Measurements from ENCODE around the gene CPEB1.

DNA sequence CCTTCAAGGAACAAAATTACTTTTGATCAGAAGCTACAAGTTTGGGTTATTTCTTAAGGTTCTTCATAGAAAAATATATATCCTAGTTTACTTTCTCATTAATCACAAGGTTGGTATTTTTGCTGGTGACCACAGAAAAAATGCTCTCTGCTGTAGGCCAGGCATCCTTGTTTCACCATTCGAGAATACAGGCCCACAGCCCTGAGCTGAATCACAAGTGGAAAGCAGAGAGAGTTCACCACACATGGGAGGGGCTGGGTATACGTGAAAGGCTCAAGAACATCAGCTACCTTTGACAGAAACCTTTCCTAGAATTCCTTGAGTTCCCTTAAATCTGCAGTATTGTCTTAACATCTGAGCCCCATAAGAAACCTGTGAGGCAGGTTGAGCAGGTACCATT, 23.2 kb downstream of the CPEB1 start:
- TF ChIP-seq, protein P1, sequence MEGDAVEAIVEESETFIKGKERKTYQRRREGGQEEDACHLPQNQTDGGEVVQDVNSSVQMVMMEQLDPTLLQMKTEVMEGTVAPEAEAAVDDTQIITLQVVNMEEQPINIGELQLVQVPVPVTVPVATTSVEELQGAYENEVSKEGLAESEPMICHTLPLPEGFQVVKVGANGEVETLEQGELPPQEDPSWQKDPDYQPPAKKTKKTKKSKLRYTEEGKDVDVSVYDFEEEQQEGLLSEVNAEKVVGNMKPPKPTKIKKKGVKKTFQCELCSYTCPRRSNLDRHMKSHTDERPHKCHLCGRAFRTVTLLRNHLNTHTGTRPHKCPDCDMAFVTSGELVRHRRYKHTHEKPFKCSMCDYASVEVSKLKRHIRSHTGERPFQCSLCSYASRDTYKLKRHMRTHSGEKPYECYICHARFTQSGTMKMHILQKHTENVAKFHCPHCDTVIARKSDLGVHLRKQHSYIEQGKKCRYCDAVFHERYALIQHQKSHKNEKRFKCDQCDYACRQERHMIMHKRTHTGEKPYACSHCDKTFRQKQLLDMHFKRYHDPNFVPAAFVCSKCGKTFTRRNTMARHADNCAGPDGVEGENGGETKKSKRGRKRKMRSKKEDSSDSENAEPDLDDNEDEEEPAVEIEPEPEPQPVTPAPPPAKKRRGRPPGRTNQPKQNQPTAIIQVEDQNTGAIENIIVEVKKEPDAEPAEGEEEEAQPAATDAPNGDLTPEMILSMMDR (IDR thresholded peaks at IDR 0.05), result no peak
- TF ChIP-seq POLR2A (IDR thresholded peaks at IDR 0.05), result no peak

Measured in esophagus squamous epithelium (tissue), 4 donors.